Psoas muscle (tissue), 8 donors: ENCODE data around the gene ALK. TPM values are rescaled to one million over a fixed set of nuclear protein-coding genes. Genes with fewer than 3 reads are reported as not detected.

Experiments used
- ATAC-seq, 4 donors: fragments of 200-7000 bp; cut with Tn5 transposase; one replicate each; pipeline ENCODE4 v1.9.1; 2020; ENCODE audit warnings: moderate library complexity in 3 of 4, mild to moderate bottlenecking in 2 of 4
- DNase-seq, 2 donors: peaks; one replicate each; pipeline ENCODE4 v3.0.0-alpha.2; 2020
- H3K27ac ChIP-seq: fragments of 200-600 bp; one replicate; pipeline ENCODE4 v1.8.0; 2022
- H3K27me3 ChIP-seq, 3 donors: fragments of 200-600 bp in 1 of 3; one replicate each; pipeline versions ENCODE4 v1.6.1 to v1.8.0; 2013 to 2022; ENCODE audit warnings: low read length in 2 of 3, mild to moderate bottlenecking in 2 of 3, moderate library complexity in 1 of 3; ENCODE audit not compliant: insufficient read depth in 3 of 3
- H3K36me3 ChIP-seq, 2 donors: fragments of 200-600 bp in 1 of 2; one replicate each; pipeline versions ENCODE4 v1.6.1 to v1.8.0; 2013 to 2022; ENCODE audit warnings: low read depth in 1 of 2, mild to moderate bottlenecking in 1 of 2, moderate library complexity in 1 of 2; ENCODE audit not compliant: insufficient read depth in 1 of 2
- H3K4me1 ChIP-seq: fragments of 200-600 bp; one replicate; pipeline ENCODE4 v1.8.0; 2022
- H3K4me3 ChIP-seq: fragments of 200-600 bp; one replicate; pipeline ENCODE4 v1.8.0; 2022; ENCODE audit warnings: mild to moderate bottlenecking
- H3K9me3 ChIP-seq: fragments of 200-600 bp; one replicate; pipeline ENCODE4 v1.8.0; 2022
- CTCF ChIP-seq: fragments of 200-600 bp; IDR thresholded peaks from one replicate; pipeline ENCODE4 v1.8.0; 2022; ENCODE audit warnings: antibody characterized with exemption
- WGBS, 3 donors: extraction: QIAGEN DNeasy Blood & Tissue Kit; methylation state at CpG; one replicate each; pipeline versions ENCODE4 v1.1.6 to v1.1.7; 2013; 5-methylcytosine and 5-hydroxymethylcytosine counted together
- intact Hi-C, 2 donors: fragments of 100-400 bp; cut with DNase I; formaldehyde crosslinking; loops; one replicate each; pipeline versions ENCODE4 v1.11.0 to v1.14.2; 2022
- polyA plus RNA-seq, 3 donors: library from polyadenylated mRNA; stranded (reverse); fragments of 200-250 nt; gene quantifications; one replicate each; pipeline ENCODE4 v1.2.3, GENCODE V29; 2013
- total RNA-seq, 4 donors: library from RNA; stranded (reverse); fragmentation: NEBNext Ultra II Directional in 2 of 4; extraction: Animal tissue kit (Norgen Biotek cat#: 25700) in 2 of 4; gene quantifications; one replicate each; pipeline versions ENCODE4 v1.2.1 to v1.2.4, GENCODE V29; 2021 to 2023
- donor health status: healthy with polysubstance abuse.
- donor health status: DM: no; HTN: no; CAD: no; lungs with moderate emphysema.
- donor health status: Bipolar disorder and iron deficiency.
- donor health status: healthy.
- donor health status: DM: yes; HTN: yes; CAD: no.
- donor health status: DM: no; HTN: no; CAD: no.
- donor health status: DM: no; HTN: no; CAD: no.
- donor health status: DM: yes; HTN: yes; CAD: no.

Gene ALK
- total and polyA plus RNA-seq, 7 donors: 0.03 to 0.32 (median 0.08) TPM; not detected in 2

GRCh38 chr2:29322011-29322410 lies 599.4 kb downstream of the ALK start:
- Histone ChIP-seq H3K4me1 (no peaks in the 10 kb centered on the region), H3K9me3 (no peaks in the 10 kb centered on the region), H3K4me3 (no peak overlapping the region), H3K27me3 (peaks cover 0 to 4% (median 3%) of the 10 kb centered on the region in 3 donors), H3K27ac (no peak overlapping the region), H3K36me3 (no peaks in the 10 kb centered on the region)
- TF ChIP-seq CTCF: no peak
- no peak for DNase-seq
- no peak for ATAC-seq
- 41 to 69% (median 61%) methylated on average over 2 of the region's 2 CpGs for WGBS, 3 donors
- intact Hi-C loops: no loop called here

- ATAC-seq (no peak), DNase-seq (no peak)
- intact Hi-C loops: no loop called here
- Histone ChIP-seq H3K4me1 (no peaks in the 10 kb centered on the region), H3K36me3 (no peaks in the 10 kb centered on the region), H3K9me3 (no peaks in the 10 kb centered on the region), H3K4me3 (no peak overlapping the region), H3K27ac (no peak overlapping the region), H3K27me3 (peaks cover 0 to 4% (median 3%) of the 10 kb centered on the region in 3 donors)
- WGBS, 3 donors: 84 to 85% (median 85%) methylated on average over 8 of the region's 8 CpGs
- TF ChIP-seq CTCF: no peak
These were observed 603.4 kb downstream of the ALK start for GRCh38 chr2:29317801-29318485.

- intact Hi-C loops: no loop called here
- Histone ChIP-seq H3K36me3 (no peaks in the 10 kb centered on the region), H3K9me3 (no peaks in the 10 kb centered on the region), H3K4me3 (no peak overlapping the region), H3K27me3 (peaks cover 0 to 4% (median 3%) of the 10 kb centered on the region in 3 donors), H3K4me1 (no peaks in the 10 kb centered on the region), H3K27ac (no peak overlapping the region)
- no peak for ATAC-seq
- 32 to 65% (median 50%) methylated on average over 3 of the region's 3 CpGs for WGBS, 3 donors
- no peak for DNase-seq
- no peak for TF ChIP-seq CTCF
These were observed 604.3 kb downstream of the ALK start for GRCh38 chr2:29317077-29317517.

GRCh38 chr2:29314816-29315571 lies 606.4 kb downstream of the ALK start:
- H3K36me3 ChIP-seq: no peaks in the 10 kb centered on the region
- H3K27me3 ChIP-seq: no peaks in the 10 kb centered on the region
- no peaks in the 10 kb centered on the region for H3K9me3 ChIP-seq
- TF ChIP-seq CTCF: no peak
- 52 to 54% (median 53%) methylated on average over 18 of the region's 18 CpGs for WGBS, 3 donors
- H3K27ac ChIP-seq: no peak overlapping the region
- DNase-seq: no peak
- ATAC-seq: no peak
- intact Hi-C loops: loop anchor here (5.0 kb wide), 1 partner anchor 527 kb away; no protein-coding TSS in a partner anchor
- no peaks in the 10 kb centered on the region for H3K4me1 ChIP-seq
- no peak overlapping the region for H3K4me3 ChIP-seq
